B cell (primary cell): ENCODE results near the gene FANCI. TPM values are rescaled to one million over a fixed set of nuclear protein-coding genes. Genes with fewer than 3 reads are reported as not detected.

Experiments
- ATAC-seq: fragments of 200-7000 bp; cut with Tn5 transposase; one replicate; pipeline ENCODE4 v1.10.0; 2021; ENCODE audit warnings: low read depth, mild to moderate bottlenecking, moderate number of reproducible peaks, moderate library complexity
- CTCF ChIA-PET: fragments of 350-600 bp; sonication (Branson Sonifier 250); formaldehyde crosslinking; loops from one replicate; lab custom pipeline; 2021; ENCODE audit warnings: antibody characterized with exemption, inconsistent platforms; lab: Charles Lee
- POLR2A ChIA-PET: fragments of 350-600 bp; sonication (Branson Sonifier 250); formaldehyde crosslinking; loops from one replicate; lab custom pipeline; 2021; ENCODE audit warnings: antibody characterized with exemption; lab: Charles Lee
- DNase-seq: peaks from one replicate; pipeline ENCODE4 v3.0.0; 2013
- H2AFZ ChIP-seq: 2 replicates; pipeline ENCODE4 v1.6.1; 2012; ENCODE audit warnings: mild to moderate bottlenecking, low read depth, low read length; ENCODE audit not compliant: insufficient read depth, poor library complexity, severe bottlenecking
- H3K27ac ChIP-seq, 2 donors: 1 replicate in 1 of 2; 2 replicates in 1 of 2; pipeline ENCODE4 v1.5.1; 2012 to 2013; ENCODE audit warnings: low read length in 2 of 2, mild to moderate bottlenecking in 2 of 2, moderate library complexity in 1 of 2
- H3K27me3 ChIP-seq, 4 experiments: fragments of 200-600 bp in 1 of 4; sonication (generic) in 1 of 4; replicated peaks in 1 of 4; 1 replicate in 2 of 4; 2 replicates in 2 of 4; pipeline versions ENCODE4 v1.6.1 to v1.7.0; 2013 to 2016; ENCODE audit warnings: low read length in 3 of 4, mild to moderate bottlenecking in 2 of 4, mixed read lengths in 1 of 4, moderate library complexity in 1 of 4; ENCODE audit not compliant: insufficient read depth in 4 of 4, control insufficient read depth in 3 of 4; ENCODE audit errors: control extremely low read depth in 1 of 4
- H3K36me3 ChIP-seq, 2 experiments: replicated peaks in 1 of 2; 1 replicate in 1 of 2; 2 replicates in 1 of 2; pipeline versions ENCODE4 v1.6.1 to v1.7.1; 2013; ENCODE audit warnings: low read length in 1 of 2; ENCODE audit not compliant: insufficient read depth in 2 of 2, control insufficient read depth in 1 of 2; ENCODE audit errors: control extremely low read depth in 1 of 2, extremely low read depth in 1 of 2
- H3K4me1 ChIP-seq, 2 donors: fragments of 200-600 bp in 1 of 2; sonication (generic) in 1 of 2; 1 replicate in 1 of 2; 2 replicates in 1 of 2; pipeline versions ENCODE4 v1.5.1 to v1.6.1; 2013 to 2017; ENCODE audit warnings: low read length in 2 of 2; ENCODE audit not compliant: control insufficient read depth in 2 of 2, insufficient read depth in 2 of 2
- H3K4me2 ChIP-seq: replicated peaks from 2 replicates; pipeline ENCODE3; 2012; ENCODE audit warnings: mild to moderate bottlenecking, low read depth, low read length; ENCODE audit not compliant: poor library complexity, severe bottlenecking
- H3K4me3 ChIP-seq, 5 experiments: fragments of 200-600 bp in 1 of 5; sonication (generic) in 1 of 5; 1 replicate in 3 of 5; 2 replicates in 2 of 5; pipeline versions ENCODE4 v1.5.1 to v1.7.0; 2011 to 2016; ENCODE audit warnings: low read length in 4 of 5, mild to moderate bottlenecking in 4 of 5, low read depth in 2 of 5, control low read depth in 1 of 5, moderate library complexity in 1 of 5; ENCODE audit not compliant: insufficient read depth in 1 of 5; ENCODE audit errors: control extremely low read depth in 1 of 5, extremely low read depth in 1 of 5
- H3K79me2 ChIP-seq: fragments of 200-600 bp; sonication (generic); one replicate; pipeline ENCODE4 v1.6.0; 2016; ENCODE audit warnings: low read length; ENCODE audit not compliant: control insufficient read depth, insufficient read depth
- H3K9ac ChIP-seq: fragments of 200-600 bp; sonication (generic); 2 replicates; pipeline ENCODE4 v1.6.1; 2017; ENCODE audit warnings: mild to moderate bottlenecking, low read length, moderate library complexity
- H3K9me3 ChIP-seq, 3 donors: one replicate each; pipeline versions ENCODE4 v1.6.1 to v1.7.1; 2013; ENCODE audit warnings: low read length in 2 of 3; ENCODE audit not compliant: control insufficient read depth in 2 of 3, insufficient read depth in 1 of 3; ENCODE audit errors: control extremely low read depth in 1 of 3
- H4K20me1 ChIP-seq: 2 replicates; pipeline ENCODE4 v1.6.0; 2012; ENCODE audit warnings: mild to moderate bottlenecking, low read length; ENCODE audit not compliant: insufficient read depth, control insufficient read depth, poor library complexity, severe bottlenecking
- H3K27ac Mint-ChIP-seq: one replicate; pipeline ENCODE4 v1.8.0; 2021; ENCODE audit warnings: mixed read lengths
- H3K27me3 Mint-ChIP-seq: one replicate; pipeline ENCODE4 v1.8.0; 2021; ENCODE audit warnings: mixed read lengths
- H3K4me1 Mint-ChIP-seq: one replicate; pipeline ENCODE4 v1.8.0; 2021; ENCODE audit warnings: mixed read lengths
- H3K4me3 Mint-ChIP-seq: one replicate; pipeline ENCODE4 v1.8.0; 2021; ENCODE audit warnings: mixed read lengths
- H3K9me3 Mint-ChIP-seq: one replicate; pipeline ENCODE4 v1.8.0; 2022; ENCODE audit warnings: mixed read lengths; ENCODE audit not compliant: insufficient read depth
- CTCF ChIP-seq: fragments of 200-600 bp; IDR thresholded peaks from one replicate; pipeline ENCODE4 v1.8.0; 2022; ENCODE audit warnings: antibody characterized with exemption, mild to moderate bottlenecking
- EZH2 ChIP-seq: IDR thresholded peaks from 2 replicates; pipeline ENCODE4 v1.6.1; 2012; ENCODE audit warnings: borderline replicate concordance, low read depth, mild to moderate bottlenecking, moderate library complexity, low read length; ENCODE audit not compliant: insufficient read depth, poor library complexity, severe bottlenecking
- WGBS: methylation state at CpG from one replicate; pipeline ENCODE4 v1.1.5; 2013; ENCODE audit warnings: missing lambda C conversion rate; ENCODE audit not compliant: insufficient coverage; 5-methylcytosine and 5-hydroxymethylcytosine counted together
- intact Hi-C: fragments of 100-400 bp; cut with micrococcal nuclease; formaldehyde crosslinking; loops from one replicate; pipeline ENCODE4 v1.10.0; 2022
- polyA plus RNA-seq: library from polyadenylated mRNA; depleted of rRNA; stranded (reverse); fragments of >200 nt; gene quantifications from 2 replicates; pipeline ENCODE4 v1.2.3, GENCODE V29; 2012
- total RNA-seq, 2 donors: library from RNA; stranded (reverse); fragments of 120-200 nt in 1 of 2; gene quantifications; 1 replicate in 1 of 2; 2 replicates in 1 of 2; pipeline versions ENCODE4 v1.2.3 to v1.2.4, GENCODE V29; 2013 to 2022

Gene FANCI
- total and polyA plus RNA-seq, 2 donors (not counting 1 experiment from before 2014, with no cell fraction given), result 2.7 to 14.2 TPM

DNA sequence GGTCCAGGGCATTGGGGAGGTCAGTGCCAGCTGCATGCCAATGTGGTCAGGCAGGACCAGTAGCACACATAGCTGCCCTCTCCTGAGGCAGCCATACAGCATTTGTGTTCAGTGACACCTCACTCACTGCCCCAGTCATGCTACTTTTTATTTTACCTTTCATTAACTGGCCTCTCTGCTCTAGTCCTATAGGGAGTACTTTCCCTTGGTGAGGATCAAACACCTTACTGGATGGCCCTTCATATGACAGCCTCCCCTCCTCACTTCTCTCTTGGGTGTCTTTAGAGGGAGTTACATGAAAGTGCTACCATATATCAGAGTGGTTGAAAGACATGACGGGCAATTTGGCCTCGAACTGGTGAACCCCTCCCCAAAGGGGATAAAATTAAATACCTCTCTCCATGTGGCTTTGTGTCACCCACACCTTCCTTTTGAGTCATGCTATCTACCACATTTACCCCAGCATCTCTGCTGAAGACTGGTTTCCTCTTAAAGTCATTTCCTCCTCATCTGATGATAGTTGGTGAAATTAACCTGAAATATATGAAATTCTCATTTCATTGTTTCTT, 40.0 kb upstream of the FANCI start:
- Histone ChIP-seq H3K4me1 (peaks cover 3% of the 10 kb centered on the region in 2 donors), H3K9ac (no peak overlapping the region), H3K36me3 (peaks cover 0 to 3% of the 10 kb centered on the region in 2 experiments), H3K27me3 (no peaks in the 10 kb centered on the region), H3K79me2 (no peaks in the 10 kb centered on the region), H3K9me3 (no peaks in the 10 kb centered on the region), H3K4me2 (no peak overlapping the region), H3K27ac (no peak overlapping the region), H4K20me1 (no peaks in the 10 kb centered on the region), H3K4me3 (no peak overlapping the region), H2AFZ (no peak overlapping the region)
- intact Hi-C loops, result no loop called here
- no CpG with 5 or more reads among the region's 2 CpGs for WGBS
- Mint-ChIP-seq H3K27ac (no peak overlapping the region), H3K27me3 (peaks cover 4% of the 10 kb centered on the region), H3K4me1 (peaks cover 9% of the 10 kb centered on the region), H3K4me3 (no peak overlapping the region), H3K9me3 (no peaks in the 10 kb centered on the region)
- ATAC-seq, result no peak
- TF ChIP-seq EZH2 (no peak), CTCF (no peak)
- ChIA-PET CTCF (interaction anchor here (1.0 to 1.6 kb wide), 3 partner anchors 9 to 13 kb away, joined by 3 to 5 read pairs (median 4); no protein-coding TSS in a partner anchor), POLR2A (no interaction called here)
- DNase-seq, result no peak

GRCh38 chr15:89205991-89206585, 37.7 kb upstream of the FANCI start:
- no peaks in the 10 kb centered on the region for H3K9me3 ChIP-seq
- H3K4me1 ChIP-seq, result peaks cover 3% of the 10 kb centered on the region in 2 donors
- H3K9ac ChIP-seq, result no peak overlapping the region
- H3K4me2 ChIP-seq, result no peak overlapping the region
- Mint-ChIP-seq H3K27ac (no peak overlapping the region), H3K4me3 (no peak overlapping the region), H3K9me3 (no peaks in the 10 kb centered on the region), H3K27me3 (peaks cover 4% of the 10 kb centered on the region), H3K4me1 (peaks cover 9% of the 10 kb centered on the region)
- CTCF ChIA-PET, result interaction anchor here (0.7 to 2.9 kb wide), 30 partner anchors 9 to 568 kb away, joined by 3 to 38 read pairs (median 4); partner anchors contain the start of genes FANCI and ISG20
- no peak overlapping the region for H3K4me3 ChIP-seq
- no peaks in the 10 kb centered on the region for H4K20me1 ChIP-seq
- TF ChIP-seq EZH2, result no peak
- no peak for TF ChIP-seq CTCF
- ATAC-seq, result no peak
- no peak for DNase-seq
- POLR2A ChIA-PET, result no interaction called here
- H3K79me2 ChIP-seq, result no peaks in the 10 kb centered on the region
- no peaks in the 10 kb centered on the region for H3K27me3 ChIP-seq
- no peak overlapping the region for H3K27ac ChIP-seq
- no peaks in the 10 kb centered on the region for H3K36me3 ChIP-seq
- intact Hi-C loops, result loop anchor here (5.0 kb wide), 2 partner anchors 226 to 266 kb away; no protein-coding TSS in a partner anchor
- WGBS, result 75% methylated on average over 11 of the region's 14 CpGs
- H2AFZ ChIP-seq, result no peak overlapping the region
